Esophagus muscularis mucosa (tissue), 4 donors: ENCODE measurements around the gene CHGA.

ENCODE experiments used
- CTCF ChIP-seq, 3 experiments: fragments of 200-600 bp in 2 of 3; fragments of 450-650 bp in 1 of 3; sonication (generic) in 2 of 3; IDR thresholded peaks; one replicate each; pipeline ENCODE4 v1.5.1; 2017 to 2019; ENCODE audit warnings: antibody characterized with exemption in 3 of 3, mild to moderate bottlenecking in 2 of 3, moderate library complexity in 1 of 3
- EP300 ChIP-seq: sonication (generic); formaldehyde crosslinking; IDR thresholded peaks from one replicate; pipeline ENCODE4 v1.6.1; 2017; ENCODE audit warnings: antibody characterized with exemption
- POLR2A ChIP-seq: fragments of 450-650 bp; IDR thresholded peaks from one replicate; pipeline ENCODE4 v1.6.1; 2017; ENCODE audit warnings: antibody characterized with exemption, moderate library complexity, mild to moderate bottlenecking, low read depth
- POLR2AphosphoS5 ChIP-seq, 2 donors: sonication (generic); formaldehyde crosslinking; IDR thresholded peaks; one replicate each; pipeline ENCODE4 v1.6.1; 2017; ENCODE audit warnings: antibody characterized with exemption in 2 of 2

DNA sequence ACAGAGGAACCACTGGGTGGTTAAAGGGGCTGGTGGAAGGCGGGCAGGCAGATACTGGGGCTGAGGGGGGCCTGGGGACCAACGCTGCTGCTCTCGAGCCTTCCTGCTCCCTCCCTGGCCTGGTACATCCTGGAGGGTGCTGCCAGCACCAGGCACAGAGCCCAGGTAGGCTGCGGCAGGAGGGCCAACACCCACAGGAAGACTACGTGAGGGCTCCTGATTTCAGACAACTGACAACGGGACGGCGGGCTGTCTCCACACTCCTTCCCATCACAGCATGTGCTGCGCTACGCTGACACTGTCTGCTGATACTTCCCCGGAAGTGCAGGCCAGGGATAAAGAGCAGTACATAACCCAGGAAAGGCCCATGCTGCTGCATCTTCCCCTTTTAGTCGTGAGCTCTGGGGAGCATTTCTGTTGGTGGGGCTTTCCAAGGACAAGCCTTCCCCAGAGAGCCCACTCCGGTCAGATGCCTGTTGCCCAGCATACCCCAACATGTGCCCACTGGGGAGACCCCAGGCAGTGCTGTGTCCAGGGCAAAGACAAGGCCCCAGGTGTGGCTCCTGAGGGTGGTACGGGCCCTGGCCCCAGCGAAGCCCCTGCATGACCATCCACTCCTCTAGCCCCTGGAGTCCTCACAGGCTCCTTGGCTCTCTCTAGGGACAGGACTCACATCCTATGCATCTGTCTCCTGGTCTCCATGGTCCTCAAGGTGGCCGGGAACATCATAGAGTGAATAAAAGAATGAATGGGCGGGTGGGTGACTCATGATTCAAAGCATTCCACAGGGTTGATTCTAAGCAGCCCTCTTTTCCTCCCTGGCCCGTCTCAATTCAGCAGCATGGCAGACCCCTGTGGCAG is 38.0 kb downstream of the CHGA start:
- TF ChIP-seq POLR2A: no peak
- no peak for TF ChIP-seq EP300
- no peak for TF ChIP-seq CTCF (IDR thresholded peaks at IDR 0.05)
- no peak for TF ChIP-seq POLR2AphosphoS5 (IDR thresholded peaks at IDR 0.05)
